GM18520 (cell line): Measurements from ENCODE around the gene APOL1.

ENCODE experiments used
- ATAC-seq: cut with Tn5 transposase; IDR thresholded peaks from one replicate; pipeline ENCODE4 v1.9.1; 2021; ENCODE audit not compliant: unreplicated experiment

APOL1 gene

DNA sequence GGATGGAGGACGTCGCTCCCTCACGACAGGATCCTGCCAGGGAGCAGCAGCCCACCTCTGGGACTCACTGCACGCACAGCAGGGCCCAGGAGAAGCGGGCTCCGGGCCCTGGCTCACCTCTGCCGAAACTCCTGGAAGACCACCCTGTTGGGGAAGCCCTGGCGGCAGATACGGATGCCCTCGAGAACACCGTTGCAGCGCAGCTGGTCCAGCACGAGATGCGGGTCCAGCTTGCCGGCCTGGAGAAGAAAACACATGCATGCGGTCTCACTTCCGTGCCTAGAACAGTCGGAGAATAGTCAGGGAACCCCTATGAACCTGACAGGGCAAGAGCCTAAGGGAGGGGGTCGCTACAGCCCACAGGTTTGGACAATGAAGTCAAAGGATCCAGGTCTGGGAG, 52.9 kb downstream of the APOL1 start:
- ATAC-seq: no peak

DNA sequence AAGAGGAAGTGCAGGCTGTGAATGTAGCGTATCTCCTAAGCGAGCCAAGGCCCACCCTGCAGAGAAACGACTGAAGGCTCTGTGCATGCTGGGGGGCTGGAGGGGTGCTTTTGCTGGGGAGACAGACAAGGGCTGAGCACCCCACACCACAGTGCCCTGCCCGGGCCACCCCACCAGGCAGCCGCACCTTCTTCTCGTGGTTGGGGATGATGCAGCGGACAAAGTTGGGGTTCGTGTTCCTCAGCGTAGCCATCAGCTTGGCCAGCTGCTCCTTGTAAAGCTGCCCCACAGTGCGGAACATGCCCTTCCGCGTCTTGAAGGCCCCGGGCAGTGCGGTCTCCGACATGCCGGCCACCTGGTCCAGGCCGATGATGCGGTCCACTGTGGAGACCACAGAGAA, 53.3 kb downstream of the APOL1 start:
- no peak for ATAC-seq

GRCh38 chr22:36308880-36309279, 55.9 kb downstream of the APOL1 start:
- ATAC-seq: no peak

GRCh38 chr22:36311386-36312085, 58.6 kb downstream of the APOL1 start:
- no peak for ATAC-seq

DNA sequence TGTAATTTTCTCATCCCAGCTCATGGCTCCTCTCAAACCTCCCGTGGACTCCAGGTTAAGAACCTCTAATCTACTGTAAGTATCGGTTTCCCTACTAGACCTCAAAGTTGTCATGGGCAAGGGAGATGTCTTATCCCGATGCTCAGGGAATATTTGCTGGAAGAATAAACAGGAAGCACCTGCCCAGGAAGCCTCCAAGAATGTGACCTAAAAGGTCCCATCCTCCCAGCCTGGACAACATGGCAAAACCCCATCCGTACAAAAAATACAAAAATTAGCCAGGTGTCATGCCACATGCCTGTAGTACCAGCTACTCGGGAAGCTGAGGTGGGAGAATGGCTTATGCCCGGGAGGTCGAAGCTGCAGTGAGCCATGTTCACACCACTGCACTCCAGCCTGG, 62.4 kb downstream of the APOL1 start:
- ATAC-seq: no peak

DNA sequence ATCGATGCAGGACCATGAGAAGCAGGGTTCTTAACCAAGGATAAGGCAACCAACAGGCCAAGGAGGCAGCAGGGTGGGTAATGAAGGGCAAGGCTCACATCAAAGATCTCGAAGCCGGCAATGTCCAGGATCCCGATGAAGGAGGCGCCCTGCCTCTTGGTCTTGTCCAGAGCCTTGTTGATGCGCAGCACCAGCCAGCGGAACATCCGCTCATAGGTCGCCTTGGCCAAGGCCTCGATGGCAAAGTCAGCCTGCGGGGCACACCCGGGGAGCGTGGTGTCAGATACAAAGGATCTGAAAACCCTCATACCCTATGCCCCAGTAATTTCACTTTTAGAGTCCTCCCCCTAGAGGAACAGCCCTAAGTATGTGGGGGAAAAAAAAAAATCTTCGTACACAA, 63.5 kb downstream of the APOL1 start:
- no peak for ATAC-seq
